H1 (cell line): ENCODE data around the gene CAPN13. TPM values are rescaled to one million over a fixed set of nuclear protein-coding genes. Genes with fewer than 3 reads are reported as not detected.

ENCODE experiments used
- CTCF ChIA-PET: fragments of 300-600 bp; sonication (Branson Sonifier 250); formaldehyde crosslinking; loops from one replicate; lab custom pipeline; 2021; ENCODE audit not compliant: partially characterized antibody; lab: Charles Lee
- POLR2A ChIA-PET: fragments of 300-600 bp; sonication (Branson Sonifier 250); formaldehyde crosslinking; loops from one replicate; lab custom pipeline; 2021; ENCODE audit warnings: inconsistent platforms; ENCODE audit not compliant: partially characterized antibody; lab: Charles Lee
- DNase-seq, 2 experiments: peaks; one replicate each; pipeline versions ENCODE4 v3.0.0 to v3.0.0-alpha.2; 2010 to 2022; ENCODE audit warnings: low spot score in 2 of 2, low read depth in 1 of 2, mixed read lengths in 1 of 2
- FAIRE-seq: peaks from 2 replicates; lab custom pipeline; 2011; peaks lifted over from hg19 to GRCh38; lab: Jason Lieb, UNC
- H2AFZ ChIP-seq: 2 replicates; pipeline ENCODE4 v1.8.1; 2012; ENCODE audit warnings: low read length, inconsistent platforms
- H2AK5ac ChIP-seq: 2 replicates; pipeline ENCODE4 v1.6.1; 2013; ENCODE audit warnings: low read depth, low read length
- H2BK120ac ChIP-seq: replicated peaks from 2 replicates; pipeline ENCODE3; 2013; ENCODE audit warnings: low read depth, low read length, inconsistent platforms
- H2BK12ac ChIP-seq: 2 replicates; pipeline ENCODE4 v1.6.1; 2013; ENCODE audit warnings: low read depth, low read length
- H2BK15ac ChIP-seq: 2 replicates; pipeline ENCODE4 v1.6.1; 2013; ENCODE audit warnings: low read length
- H2BK20ac ChIP-seq: 2 replicates; pipeline ENCODE4 v1.6.1; 2013; ENCODE audit warnings: low read length
- H2BK5ac ChIP-seq: 2 replicates; pipeline ENCODE4 v1.6.1; 2013; ENCODE audit warnings: low read depth, low read length
- H3K14ac ChIP-seq: 2 replicates; pipeline ENCODE4 v1.6.1; 2013; ENCODE audit warnings: inconsistent platforms; ENCODE audit not compliant: insufficient read length
- H3K18ac ChIP-seq: 2 replicates; pipeline ENCODE4 v1.6.1; 2013; ENCODE audit warnings: low read length; ENCODE audit errors: extremely low read depth
- H3K23ac ChIP-seq: 2 replicates; pipeline ENCODE4 v1.6.1; 2013; ENCODE audit warnings: inconsistent platforms; ENCODE audit not compliant: insufficient read length
- H3K23me2 ChIP-seq: 2 replicates; pipeline ENCODE4 v1.6.1; 2013; ENCODE audit warnings: low read depth, low read length
- H3K27ac ChIP-seq: 2 replicates; pipeline ENCODE4 v1.6.1; 2011; ENCODE audit warnings: low read depth, low read length, inconsistent platforms
- H3K27me3 ChIP-seq, 4 experiments: replicated peaks in 1 of 4; 1 replicate in 1 of 4; 2 replicates in 3 of 4; pipeline versions ENCODE4 v1.6.1 to v1.8.1; 2011 to 2013; ENCODE audit warnings: low read length in 3 of 4, mild to moderate bottlenecking in 3 of 4, inconsistent platforms in 2 of 4, mixed read lengths in 2 of 4, moderate library complexity in 1 of 4; ENCODE audit not compliant: control insufficient read depth in 3 of 4, insufficient read depth in 3 of 4; ENCODE audit errors: extremely low read depth in 1 of 4
- H3K36me3 ChIP-seq, 4 experiments: 2 replicates each; pipeline versions ENCODE4 v1.6.1 to v1.8.1; 2011 to 2013; ENCODE audit warnings: mild to moderate bottlenecking in 4 of 4, low read length in 3 of 4, moderate library complexity in 2 of 4, control low read depth in 1 of 4, inconsistent platforms in 1 of 4; ENCODE audit not compliant: insufficient read depth in 4 of 4, control insufficient read depth in 2 of 4
- H3K4ac ChIP-seq: replicated peaks from 2 replicates; pipeline ENCODE3; 2013; ENCODE audit warnings: low read length, low read depth, mixed read lengths, inconsistent platforms; ENCODE audit not compliant: insufficient read length
- H3K4me1 ChIP-seq, 4 experiments: replicated peaks in 1 of 4; 1 replicate in 1 of 4; 2 replicates in 3 of 4; pipeline versions ENCODE4 v1.6.1 to v1.8.1; 2011 to 2013; ENCODE audit warnings: low read length in 3 of 4, inconsistent platforms in 2 of 4, mixed read lengths in 1 of 4; ENCODE audit not compliant: insufficient read depth in 4 of 4, control insufficient read depth in 3 of 4
- H3K4me2 ChIP-seq, 2 experiments: 2 replicates each; pipeline versions ENCODE4 v1.6.1 to v1.8.1; 2011 to 2013; ENCODE audit warnings: low read depth in 2 of 2, low read length in 2 of 2, control low read depth in 1 of 2, inconsistent platforms in 1 of 2, mild to moderate bottlenecking in 1 of 2; ENCODE audit not compliant: insufficient read depth in 1 of 2
- H3K4me3 ChIP-seq, 4 experiments: fragments of 200-600, 300-600 bp in 1 of 4; sonication (generic), shearing (Covaris generic), sonication (Bioruptor Twin) in 1 of 4; 2 replicates each; pipeline versions ENCODE4 v1.5.1 to v1.8.1; 2011 to 2016; ENCODE audit warnings: low read length in 4 of 4, low read depth in 3 of 4, control low read depth in 2 of 4, inconsistent platforms in 2 of 4, mild to moderate bottlenecking in 2 of 4, mixed read lengths in 1 of 4, moderate library complexity in 1 of 4; ENCODE audit not compliant: insufficient read depth in 2 of 4; ENCODE audit errors: extremely low read depth in 1 of 4
- H3K56ac ChIP-seq: replicated peaks from 2 replicates; pipeline ENCODE3; 2013; ENCODE audit warnings: low read depth, mild to moderate bottlenecking, mixed read lengths, low read length, inconsistent platforms; ENCODE audit not compliant: insufficient read length
- H3K79me1 ChIP-seq: 2 replicates; pipeline ENCODE4 v1.6.1; 2013; ENCODE audit warnings: low read depth, low read length, control low read depth
- H3K79me2 ChIP-seq, 2 experiments: 2 replicates each; pipeline versions ENCODE4 v1.6.1 to v1.8.1; 2012 to 2013; ENCODE audit warnings: low read length in 2 of 2, mild to moderate bottlenecking in 2 of 2, inconsistent platforms in 1 of 2; ENCODE audit not compliant: insufficient read depth in 2 of 2, control insufficient read depth in 1 of 2
- H3K9ac ChIP-seq, 4 experiments: replicated peaks in 1 of 4; 1 replicate in 1 of 4; 2 replicates in 3 of 4; pipeline versions ENCODE4 v1.6.1 to v1.8.1; 2011 to 2013; ENCODE audit warnings: low read depth in 3 of 4, low read length in 3 of 4, control low read depth in 2 of 4, mild to moderate bottlenecking in 2 of 4, moderate library complexity in 2 of 4, inconsistent platforms in 1 of 4; ENCODE audit errors: extremely low read depth in 1 of 4
- H3K9me3 ChIP-seq, 2 experiments: 2 replicates each; pipeline versions ENCODE4 v1.6.1 to v1.8.1; 2012 to 2013; ENCODE audit warnings: mild to moderate bottlenecking in 2 of 2, moderate library complexity in 2 of 2, control low read depth in 1 of 2, inconsistent platforms in 1 of 2, low read depth in 1 of 2, low read length in 1 of 2, mixed read lengths in 1 of 2; ENCODE audit not compliant: insufficient read depth in 2 of 2
- H4K20me1 ChIP-seq, 2 experiments: replicated peaks in 1 of 2; 2 replicates each; pipeline versions ENCODE3 to v1.8.1; 2011 to 2013; ENCODE audit warnings: inconsistent platforms in 2 of 2, low read length in 2 of 2, mild to moderate bottlenecking in 1 of 2; ENCODE audit not compliant: insufficient read depth in 2 of 2, control insufficient read depth in 1 of 2
- H4K5ac ChIP-seq: 2 replicates; pipeline ENCODE4 v1.6.1; 2013; ENCODE audit warnings: low read length, low read depth, mixed read lengths, inconsistent platforms; ENCODE audit not compliant: insufficient read length
- H4K8ac ChIP-seq: 2 replicates; pipeline ENCODE4 v1.8.0; 2013; ENCODE audit warnings: mild to moderate bottlenecking, moderate library complexity, low read length, inconsistent platforms; ENCODE audit not compliant: insufficient read depth; ENCODE audit errors: extremely low read depth
- H4K91ac ChIP-seq: replicated peaks from 2 replicates; pipeline ENCODE3; 2013; ENCODE audit warnings: low read length, mixed read lengths, inconsistent platforms; ENCODE audit not compliant: insufficient read length
- CTBP2 ChIP-seq: IDR thresholded peaks from 2 replicates; pipeline ENCODE4 v1.7.0; 2011; ENCODE audit warnings: borderline replicate concordance, mild to moderate bottlenecking, moderate library complexity, mixed read lengths, low read length; ENCODE audit not compliant: insufficient read depth, insufficient read length
- EZH2 ChIP-seq: fragments of 200-600 bp; sonication (generic); IDR thresholded peaks from 2 replicates; pipeline ENCODE4 v1.7.1; 2012; ENCODE audit warnings: low read depth, mild to moderate bottlenecking, moderate library complexity, low read length, inconsistent platforms; ENCODE audit not compliant: severe bottlenecking
- GABPA ChIP-seq: IDR thresholded peaks from 2 replicates; pipeline ENCODE4 v1.6.1; 2011; ENCODE audit warnings: mild to moderate bottlenecking, low read length, moderate library complexity, borderline replicate concordance; ENCODE audit not compliant: insufficient read depth
- PHF8 ChIP-seq: fragments of 200-600 bp; sonication (generic); conservative IDR thresholded peaks from 2 replicates; pipeline ENCODE4 v1.7.1; 2012; ENCODE audit warnings: low read depth, mild to moderate bottlenecking, inconsistent platforms, low read length, moderate library complexity
- SAP30 ChIP-seq: fragments of 300-600 bp; sonication (generic); IDR thresholded peaks from 2 replicates; pipeline ENCODE4 v1.7.1; 2012; ENCODE audit warnings: low read length, moderate library complexity, mild to moderate bottlenecking, inconsistent platforms; ENCODE audit not compliant: insufficient read depth, insufficient replicate concordance
- SP1 ChIP-seq: IDR thresholded peaks from 2 replicates; pipeline ENCODE4 v1.6.1; 2011; ENCODE audit warnings: low read depth, low read length
- TBP ChIP-seq: IDR thresholded peaks from 2 replicates; pipeline ENCODE4 v1.6.1; 2011; ENCODE audit warnings: low read depth, low read length, improper control_type of control experiment
- ZNF274 ChIP-seq: IDR thresholded peaks from 2 replicates; pipeline ENCODE4 v1.7.0; 2012; ENCODE audit warnings: low read length, borderline replicate concordance; ENCODE audit errors: extremely low read depth
- WGBS, 2 experiments: shearing (Covaris generic) in 1 of 2; methylation state at CpG; one replicate each; pipeline versions ENCODE4 v1.1.6 to v1.1.7; 2013 to 2015; ENCODE audit warnings: low lambda C conversion rate in 2 of 2, mixed read lengths in 2 of 2, inconsistent platforms in 1 of 2, low coverage in 1 of 2, missing lambda C conversion rate in 1 of 2; ENCODE audit not compliant: insufficient replicate concordance in 2 of 2, insufficient coverage in 1 of 2, insufficient read length in 1 of 2; ENCODE audit errors: extremely low coverage in 1 of 2, missing lambda C conversion rate in 1 of 2; 5-methylcytosine and 5-hydroxymethylcytosine counted together
- polyA plus RNA-seq, 7 experiments: library from polyadenylated mRNA; depleted of rRNA in 3 of 7; stranded (reverse) in 5 of 7; unstranded in 2 of 7; fragments of >200 nt in 5 of 7; fragments of 200-250 nt in 2 of 7; gene quantifications; 1 replicate in 5 of 7; 2 replicates in 1 of 7; 4 replicates in 1 of 7; pipeline versions ENCODE4 v1.2.1 to v1.2.3, GENCODE V29; 2011 to 2013; ENCODE audit warnings: missing spikeins in 2 of 7, mixed read lengths in 2 of 7
- total RNA-seq: library from RNA; stranded (reverse); fragmentation: NEBNext Ultra II Directional; extraction: Animal tissue kit (Norgen Biotek cat#: 25700); gene quantifications from 2 replicates; pipeline ENCODE4 v1.2.1, GENCODE V29; 2021

CAPN13 gene
- total and polyA plus RNA-seq, 2 of the 8 experiments (the other 6 are each of a cell fraction or from before 2014, with no cell fraction given): 2.4 TPM

GRCh38 chr2:30675758-30676157, 131.5 kb downstream of the CAPN13 start:
- no peak overlapping the region for H3K23ac ChIP-seq
- H3K9me3 ChIP-seq: 0 out of 4 replicates have a peak, but pooled peaks cover 0 to 1% of the 10 kb centered on the region in 2 experiments
- H3K23me2 ChIP-seq: no peaks in the 10 kb centered on the region
- no peak overlapping the region for H2BK20ac ChIP-seq
- no peak overlapping the region for H3K14ac ChIP-seq
- no peak overlapping the region for H3K18ac ChIP-seq
- no peaks in the 10 kb centered on the region for H3K79me2 ChIP-seq
- H2AFZ ChIP-seq: no peak overlapping the region
- no peak for TF ChIP-seq TBP
- no peak for TF ChIP-seq CTBP2
- no peak for TF ChIP-seq GABPA
- no peak for TF ChIP-seq SAP30
- no peak for TF ChIP-seq PHF8
- TF ChIP-seq EZH2: no peak
- TF ChIP-seq ZNF274: no peak
- TF ChIP-seq SP1: no peak
- H2BK5ac ChIP-seq: no peak overlapping the region
- H3K4me3 ChIP-seq: no peak overlapping the region
- DNase-seq: peak in 1 of 2 experiments; percentile 17
- H3K4me2 ChIP-seq: no peak overlapping the region
- H4K91ac ChIP-seq: no peak overlapping the region
- no peaks in the 10 kb centered on the region for H3K4me1 ChIP-seq
- no peaks in the 10 kb centered on the region for H3K36me3 ChIP-seq
- no peak overlapping the region for H2AK5ac ChIP-seq
- no peaks in the 10 kb centered on the region for H4K20me1 ChIP-seq
- H3K9ac ChIP-seq: no peak overlapping the region
- H3K79me1 ChIP-seq: no peaks in the 10 kb centered on the region; the same call in 1 of the 2 replicates
- H2BK12ac ChIP-seq: no peak overlapping the region
- no peak for FAIRE-seq
- H3K27ac ChIP-seq: no peak overlapping the region
- CTCF ChIA-PET: interaction anchor here (0.7 to 0.8 kb wide), 2 partner anchors 20 to 481 kb away, joined by 3 read pairs; no protein-coding TSS in a partner anchor
- no peak overlapping the region for H4K8ac ChIP-seq
- H3K27me3 ChIP-seq: no peaks in the 10 kb centered on the region
- H3K56ac ChIP-seq: no peak overlapping the region
- H3K4ac ChIP-seq: no peak overlapping the region
- no peak overlapping the region for H4K5ac ChIP-seq
- no peak overlapping the region for H2BK120ac ChIP-seq
- 96% methylated on average over 2 of the region's 2 CpGs; no CpG with 5 or more reads in 1 of the 2 experiments for WGBS, 2 experiments
- H2BK15ac ChIP-seq: no peak overlapping the region
- POLR2A ChIA-PET: no interaction called here
